ENCODE results near the gene BBS9. TPM values are rescaled to one million over a fixed set of nuclear protein-coding genes. Genes with fewer than 3 reads are reported as not detected.

Gene BBS9
- total and polyA plus RNA-seq, 9 of the 15 experiments (the other 6 are each of a cell fraction or from before 2014, with no cell fraction given): 0.77 to 3.3 (median 2.4) TPM

GRCh38 chr7:33581236-33581635 is 451.9 kb downstream of the BBS9 start:
- no peak for ATAC-seq
- Histone ChIP-seq H2AFZ (ENCODE audit: low read depth, low read length) (no peak overlapping the region), H3K79me2 (ENCODE audit: control insufficient read depth, insufficient read depth, low read length) (no peaks in the 10 kb centered on the region), H3K9me1 (ENCODE audit: control insufficient read depth, insufficient read depth, low read length) (no peaks in the 10 kb centered on the region), H3K27ac (ENCODE audit: extremely low read depth, low read depth, low read length) (no peak overlapping the region), H3K27me3 (ENCODE audit: control insufficient read depth in 2 of 2, insufficient read depth in 2 of 2, low read length in 2 of 2) (no peaks in the 10 kb centered on the region), H4K20me1 (replicated peaks; ENCODE audit: control insufficient read depth, insufficient read depth, low read length) (no peaks in the 10 kb centered on the region), H3K9me3 (replicated peaks; ENCODE audit: control insufficient read depth, insufficient read depth, low read depth, low read length) (0 out of 2 replicates have a peak, but pooled peaks cover 1% of the 10 kb centered on the region), H3K4me2 (ENCODE audit: insufficient read depth, low read length) (no peak overlapping the region), H3K9ac (ENCODE audit: insufficient read depth in 1 of 2, low read depth in 2 of 2, low read length in 2 of 2) (no peak overlapping the region), H3K4me3 (no peak overlapping the region), H3K36me3 (ENCODE audit: control insufficient read depth, insufficient read depth, low read length) (no peaks in the 10 kb centered on the region), H3K4me1 (replicated peaks in 1 of 2; ENCODE audit: control insufficient read depth in 2 of 2, insufficient read depth in 2 of 2, low read length in 2 of 2) (no peaks in the 10 kb centered on the region)
- FAIRE-seq: no peak
- in situ Hi-C loops (cut with MboI) (no loop called here), intact Hi-C loops (cut with micrococcal nuclease) (no loop called here)
- 4% methylated on average over 3 of the region's 3 CpGs for WGBS (ENCODE audit: insufficient coverage, low coverage, missing lambda C conversion rate)
- no peak for TF ChIP-seq YY1 (IDR thresholded peaks at IDR 0.05; ENCODE audit: borderline replicate concordance in 1 of 3, control insufficient read depth in 1 of 3, extremely low read depth in 1 of 3, insufficient read depth in 3 of 3, insufficient read length in 1 of 3, insufficient replicate concordance in 2 of 3, low read depth in 1 of 3, low read length in 2 of 3)
- TF ChIP-seq, protein P1, sequence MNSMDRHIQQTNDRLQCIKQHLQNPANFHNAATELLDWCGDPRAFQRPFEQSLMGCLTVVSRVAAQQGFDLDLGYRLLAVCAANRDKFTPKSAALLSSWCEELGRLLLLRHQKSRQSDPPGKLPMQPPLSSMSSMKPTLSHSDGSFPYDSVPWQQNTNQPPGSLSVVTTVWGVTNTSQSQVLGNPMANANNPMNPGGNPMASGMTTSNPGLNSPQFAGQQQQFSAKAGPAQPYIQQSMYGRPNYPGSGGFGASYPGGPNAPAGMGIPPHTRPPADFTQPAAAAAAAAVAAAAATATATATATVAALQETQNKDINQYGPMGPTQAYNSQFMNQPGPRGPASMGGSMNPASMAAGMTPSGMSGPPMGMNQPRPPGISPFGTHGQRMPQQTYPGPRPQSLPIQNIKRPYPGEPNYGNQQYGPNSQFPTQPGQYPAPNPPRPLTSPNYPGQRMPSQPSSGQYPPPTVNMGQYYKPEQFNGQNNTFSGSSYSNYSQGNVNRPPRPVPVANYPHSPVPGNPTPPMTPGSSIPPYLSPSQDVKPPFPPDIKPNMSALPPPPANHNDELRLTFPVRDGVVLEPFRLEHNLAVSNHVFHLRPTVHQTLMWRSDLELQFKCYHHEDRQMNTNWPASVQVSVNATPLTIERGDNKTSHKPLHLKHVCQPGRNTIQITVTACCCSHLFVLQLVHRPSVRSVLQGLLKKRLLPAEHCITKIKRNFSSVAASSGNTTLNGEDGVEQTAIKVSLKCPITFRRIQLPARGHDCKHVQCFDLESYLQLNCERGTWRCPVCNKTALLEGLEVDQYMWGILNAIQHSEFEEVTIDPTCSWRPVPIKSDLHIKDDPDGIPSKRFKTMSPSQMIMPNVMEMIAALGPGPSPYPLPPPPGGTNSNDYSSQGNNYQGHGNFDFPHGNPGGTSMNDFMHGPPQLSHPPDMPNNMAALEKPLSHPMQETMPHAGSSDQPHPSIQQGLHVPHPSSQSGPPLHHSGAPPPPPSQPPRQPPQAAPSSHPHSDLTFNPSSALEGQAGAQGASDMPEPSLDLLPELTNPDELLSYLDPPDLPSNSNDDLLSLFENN (IDR thresholded peaks at IDR 0.05; ENCODE audit: low read depth in 2 of 2, low read length in 2 of 2): no peak
- ChIA-PET CTCF (ENCODE audit: low intra/inter-chr PET ratio) (no interaction called here), POLR2A (no interaction called here)
- BruUV-seq (replicated peaks): no TSS peak
- DNase-seq (ENCODE audit: extremely low read depth in 1 of 4, low spot score in 3 of 4): no peak

All from K562 (cell line).